ENCODE results near the gene RSF1. TPM values are rescaled to one million over a fixed set of nuclear protein-coding genes. Genes with fewer than 3 reads are reported as not detected.

RSF1 gene
- total RNA-seq, 2 donors from 2014 or later, result 25.5 to 46.2 TPM

- peak; percentile 49 for DNase-seq (ENCODE audit: low spot score)
- Histone ChIP-seq H3K9me3 (no peaks in the 10 kb centered on the region), H3K4me3 (no peak overlapping the region), H3K27me3 (replicated peaks; ENCODE audit: insufficient read depth) (no peaks in the 10 kb centered on the region), H3K36me3 (no peaks in the 10 kb centered on the region), H3K27ac (no peak overlapping the region), H3K4me1 (replicated peaks) (no peaks in the 10 kb centered on the region)
- 80% methylated on average over 3 of the region's 3 CpGs for WGBS
- intact Hi-C loops (cut with DNase I), result loop anchor here (5.0 kb wide), 1 partner anchor 492 kb away; the partner anchor contains the start of gene MYO7A
- TF ChIP-seq POLR2AphosphoS5 (IDR thresholded peaks at IDR 0.05) (peak; percentile 9), POLR2A (IDR thresholded peaks at IDR 0.05) (no peak), CTCF (IDR thresholded peaks at IDR 0.05) (peak; percentile 49 to 74 (median 68))
Measured at GRCh38 chr11:77619576-77620198, 200.8 kb downstream of the RSF1 start.

GRCh38 chr11:77617892-77618291 lies 202.6 kb downstream of the RSF1 start:
- no peak overlapping the region for H3K27ac ChIP-seq
- intact Hi-C loops (cut with DNase I), result loop anchor here (5.0 kb wide), 1 partner anchor 491 kb away; the partner anchor contains the start of gene MYO7A
- 66% methylated on average over 3 of the region's 3 CpGs for WGBS
- no peaks in the 10 kb centered on the region for H3K36me3 ChIP-seq
- H3K4me3 ChIP-seq, result no peak overlapping the region
- H3K9me3 ChIP-seq, result no peaks in the 10 kb centered on the region
- TF ChIP-seq POLR2AphosphoS5 (IDR thresholded peaks at IDR 0.05), result no peak
- no peak for TF ChIP-seq CTCF (IDR thresholded peaks at IDR 0.05)
- no peak for TF ChIP-seq POLR2A (IDR thresholded peaks at IDR 0.05)
- no peaks in the 10 kb centered on the region for H3K27me3 ChIP-seq (replicated peaks; ENCODE audit: insufficient read depth)
- DNase-seq (ENCODE audit: low spot score), result no peak
- no peaks in the 10 kb centered on the region for H3K4me1 ChIP-seq (replicated peaks)

GRCh38 chr11:77611921-77612320 lies 208.6 kb downstream of the RSF1 start:
- Histone ChIP-seq H3K4me1 (replicated peaks) (no peaks in the 10 kb centered on the region), H3K27ac (no peak overlapping the region), H3K4me3 (no peak overlapping the region), H3K9me3 (no peaks in the 10 kb centered on the region), H3K27me3 (replicated peaks; ENCODE audit: insufficient read depth) (no peaks in the 10 kb centered on the region), H3K36me3 (no peaks in the 10 kb centered on the region)
- intact Hi-C loops (cut with DNase I), result no loop called here
- no peak for DNase-seq (ENCODE audit: low spot score)
- TF ChIP-seq CTCF (IDR thresholded peaks at IDR 0.05) (no peak), POLR2AphosphoS5 (IDR thresholded peaks at IDR 0.05) (no peak), POLR2A (IDR thresholded peaks at IDR 0.05) (no peak)

Small RNAs within 50 kb of the gene (small RNA-seq; reads per million reads assigned to genes)
- 0 reads per million in 2 donors for gene RF00019

Other genes starting within 250 kb of the RSF1 start
- 10 to 100 TPM in 1 of 2 donors, 1 to 10 TPM in 1; 6.9 to 16.6 TPM for gene AQP11, start 230.8 kb downstream of the RSF1 start, total RNA-seq
- gene CLNS1A, start 182.9 kb downstream of the RSF1 start, total RNA-seq, result 10 to 100 TPM; 37.8 to 99.0 TPM
- 10 to 100 TPM; 27.0 to 27.5 TPM for gene AAMDC, start 422 bp upstream of the RSF1 start, total RNA-seq
- gene INTS4, start 173.9 kb upstream of the RSF1 start, total RNA-seq, result 10 to 100 TPM; 30.1 to 31.0 TPM
- 10 to 100 TPM in 1 of 2 donors, 1 to 10 TPM in 1; 3.6 to 16.8 TPM for gene KCTD14, start 202.6 kb upstream of the RSF1 start, total RNA-seq
- not detected for gene THRSP, start 243.1 kb upstream of the RSF1 start, total RNA-seq